DND-41 (cell line): ENCODE results near the gene CNOT11.

Experiments
- EZH2 ChIP-seq: IDR thresholded peaks from 3 replicates; pipeline ENCODE4 v1.6.1; 2012; ENCODE audit warnings: borderline replicate concordance, low read depth, mild to moderate bottlenecking, moderate library complexity, low read length, inconsistent platforms; ENCODE audit not compliant: severe bottlenecking
- TF ChIP-seq, protein P1 (sequence below): IDR thresholded peaks from 2 replicates; pipeline ENCODE4 v1.5.1; 2012; ENCODE audit warnings: borderline replicate concordance, low read length, moderate library complexity, mild to moderate bottlenecking; ENCODE audit not compliant: poor library complexity, severe bottlenecking; ENCODE audit errors: extremely low read depth

DNA sequence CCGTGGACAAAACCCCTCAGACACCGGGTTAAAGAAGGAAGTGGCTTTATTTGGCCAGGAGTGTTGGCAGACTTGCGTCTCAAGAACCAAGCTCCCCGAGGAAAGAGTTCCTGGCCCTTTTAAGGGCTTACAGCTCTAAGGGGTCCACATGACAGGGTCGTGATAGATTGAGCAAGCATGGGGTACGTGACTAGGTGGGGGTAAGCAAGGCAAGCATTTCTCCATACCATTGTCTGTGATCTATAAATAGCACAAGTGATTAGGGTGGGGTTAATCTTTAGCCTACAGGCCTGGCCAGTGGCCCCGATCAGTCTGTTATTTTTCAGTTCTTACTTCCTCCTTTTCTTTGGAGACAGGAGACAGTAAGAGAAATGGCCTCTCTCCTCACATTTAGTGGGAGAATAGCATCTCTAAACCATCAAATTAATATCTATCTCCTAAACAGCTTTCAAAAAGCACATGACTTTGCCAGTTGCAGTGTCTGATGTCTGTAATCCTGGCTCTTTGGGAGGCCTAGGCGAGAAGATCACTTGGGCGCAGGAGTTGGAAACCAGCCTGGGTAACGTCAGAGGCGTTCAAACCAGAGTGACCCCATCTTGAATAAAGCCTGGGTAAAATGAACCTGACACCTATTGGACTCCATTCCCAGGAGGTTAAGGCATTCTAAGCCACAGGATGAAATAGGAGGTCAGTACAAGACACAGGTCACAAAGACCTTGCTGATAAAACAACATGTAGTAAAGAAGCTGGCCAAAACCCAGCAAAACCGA is 18.3 kb upstream of the CNOT11 start:
- no peak for TF ChIP-seq EZH2
- TF ChIP-seq, protein P1, sequence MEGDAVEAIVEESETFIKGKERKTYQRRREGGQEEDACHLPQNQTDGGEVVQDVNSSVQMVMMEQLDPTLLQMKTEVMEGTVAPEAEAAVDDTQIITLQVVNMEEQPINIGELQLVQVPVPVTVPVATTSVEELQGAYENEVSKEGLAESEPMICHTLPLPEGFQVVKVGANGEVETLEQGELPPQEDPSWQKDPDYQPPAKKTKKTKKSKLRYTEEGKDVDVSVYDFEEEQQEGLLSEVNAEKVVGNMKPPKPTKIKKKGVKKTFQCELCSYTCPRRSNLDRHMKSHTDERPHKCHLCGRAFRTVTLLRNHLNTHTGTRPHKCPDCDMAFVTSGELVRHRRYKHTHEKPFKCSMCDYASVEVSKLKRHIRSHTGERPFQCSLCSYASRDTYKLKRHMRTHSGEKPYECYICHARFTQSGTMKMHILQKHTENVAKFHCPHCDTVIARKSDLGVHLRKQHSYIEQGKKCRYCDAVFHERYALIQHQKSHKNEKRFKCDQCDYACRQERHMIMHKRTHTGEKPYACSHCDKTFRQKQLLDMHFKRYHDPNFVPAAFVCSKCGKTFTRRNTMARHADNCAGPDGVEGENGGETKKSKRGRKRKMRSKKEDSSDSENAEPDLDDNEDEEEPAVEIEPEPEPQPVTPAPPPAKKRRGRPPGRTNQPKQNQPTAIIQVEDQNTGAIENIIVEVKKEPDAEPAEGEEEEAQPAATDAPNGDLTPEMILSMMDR: no peak
